Tongue (tissue), 2 donors: ENCODE results near the gene IGLL1. TPM values are rescaled to one million over a fixed set of nuclear protein-coding genes. Genes with fewer than 3 reads are reported as not detected.
"Not testable (repeated sequence)": the region's sequence is repeated elsewhere in the genome, so short reads cannot be mapped to it uniquely, and the experiment has no call there.

Experiments used
- DNase-seq: peaks from one replicate; pipeline ENCODE4 v3.0.0-alpha.2; 2015
- total RNA-seq: library from RNA; depleted of rRNA; stranded (reverse); fragments of >200 nt; gene quantifications from one replicate; pipeline ENCODE4 v1.2.3, GENCODE V29; 2014

Gene IGLL1
- 1.5 TPM for total RNA-seq

DNA sequence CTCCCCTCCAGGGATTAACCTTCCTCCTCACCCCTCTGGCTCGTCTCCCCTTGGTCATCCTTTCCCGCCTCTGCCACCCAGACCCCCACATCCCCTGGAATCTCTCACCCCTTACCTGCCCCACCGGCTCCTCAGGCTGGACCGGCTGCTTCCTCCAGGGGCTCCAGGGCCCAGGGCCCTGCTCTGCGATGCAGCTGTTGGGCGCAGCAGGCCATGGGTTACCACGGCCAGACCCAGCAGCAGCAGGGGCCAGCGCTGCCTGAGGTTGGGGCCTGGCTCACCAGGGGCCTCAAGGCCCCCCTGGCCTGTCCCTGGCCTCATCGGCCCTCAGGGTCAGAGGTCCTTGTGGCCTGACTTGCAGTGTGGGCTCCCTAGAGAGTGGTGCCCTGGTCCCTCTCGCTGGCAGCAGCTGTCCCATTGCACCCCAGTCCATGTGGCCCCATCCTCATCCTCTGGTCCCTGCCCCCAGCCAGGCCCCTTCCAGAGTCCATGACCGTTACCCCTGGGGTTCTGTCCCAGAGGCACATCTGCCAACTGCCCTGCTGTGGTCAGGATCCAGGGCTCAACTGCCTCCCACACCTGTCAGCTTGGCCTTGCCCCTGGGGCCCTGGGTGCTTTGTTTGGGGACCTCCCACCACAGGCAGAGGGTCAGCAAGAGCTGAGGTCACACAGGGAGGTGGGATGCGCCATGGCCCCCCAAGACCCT lies at the start of gene IGLL1:
TSS of gene IGLL1 (minus strand) at position 421 of the 706 bp plus-strand sequence. CDS start at position 321, 100 bp downstream.
- DNase-seq: no peak

- DNase-seq: not testable (repeated sequence)
Observed at GRCh38 chr22:23628056-23628743, 48.1 kb upstream of the IGLL1 start.

- peak; percentile 22 for DNase-seq
Observed at GRCh38 chr22:23627401-23628055, 47.4 kb upstream of the IGLL1 start.

GRCh38 chr22:23626286-23626975 lies 46.3 kb upstream of the IGLL1 start:
- DNase-seq: no peak

DNA sequence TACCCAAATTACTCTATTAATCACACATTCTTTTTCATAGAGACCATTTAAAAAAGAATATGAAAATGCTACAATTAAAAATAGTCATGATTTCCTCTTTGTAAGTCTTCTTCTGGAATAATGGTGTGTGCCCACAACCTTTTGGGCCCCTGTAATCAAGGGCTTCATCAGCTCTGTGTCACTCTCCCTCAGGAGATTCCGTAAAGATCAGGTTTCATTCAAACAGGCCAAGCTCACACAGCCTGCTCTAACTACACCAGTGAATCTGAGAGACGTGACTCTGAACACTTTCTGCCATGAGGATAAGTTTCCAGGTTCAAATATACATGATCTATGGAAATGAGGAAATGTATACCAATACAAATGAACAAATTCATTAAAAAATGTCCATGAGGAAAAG lies 42.5 kb upstream of the IGLL1 start:
- no peak for DNase-seq

DNA sequence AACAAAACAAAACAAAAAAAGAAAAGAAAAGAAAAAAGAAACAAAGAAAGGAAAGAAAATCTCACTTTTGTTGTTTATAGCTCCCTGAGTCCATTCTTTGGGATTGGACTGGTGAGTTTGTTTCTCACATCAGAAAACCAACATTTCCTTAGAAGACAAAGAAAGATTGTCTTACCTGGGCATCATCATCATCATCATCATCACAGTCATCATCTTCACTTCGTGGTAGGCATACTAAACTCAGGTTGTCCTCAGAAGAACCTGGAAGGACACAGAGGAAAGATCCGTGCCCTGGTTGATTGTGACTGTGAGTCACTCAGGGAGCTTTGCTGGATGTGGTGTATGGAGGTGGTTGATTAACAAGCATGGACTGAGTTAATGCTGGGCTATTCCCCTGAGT lies 41.8 kb upstream of the IGLL1 start:
- DNase-seq: not testable (repeated sequence)

GRCh38 chr22:23621082-23621780 lies 41.1 kb upstream of the IGLL1 start:
- no peak for DNase-seq

DNA sequence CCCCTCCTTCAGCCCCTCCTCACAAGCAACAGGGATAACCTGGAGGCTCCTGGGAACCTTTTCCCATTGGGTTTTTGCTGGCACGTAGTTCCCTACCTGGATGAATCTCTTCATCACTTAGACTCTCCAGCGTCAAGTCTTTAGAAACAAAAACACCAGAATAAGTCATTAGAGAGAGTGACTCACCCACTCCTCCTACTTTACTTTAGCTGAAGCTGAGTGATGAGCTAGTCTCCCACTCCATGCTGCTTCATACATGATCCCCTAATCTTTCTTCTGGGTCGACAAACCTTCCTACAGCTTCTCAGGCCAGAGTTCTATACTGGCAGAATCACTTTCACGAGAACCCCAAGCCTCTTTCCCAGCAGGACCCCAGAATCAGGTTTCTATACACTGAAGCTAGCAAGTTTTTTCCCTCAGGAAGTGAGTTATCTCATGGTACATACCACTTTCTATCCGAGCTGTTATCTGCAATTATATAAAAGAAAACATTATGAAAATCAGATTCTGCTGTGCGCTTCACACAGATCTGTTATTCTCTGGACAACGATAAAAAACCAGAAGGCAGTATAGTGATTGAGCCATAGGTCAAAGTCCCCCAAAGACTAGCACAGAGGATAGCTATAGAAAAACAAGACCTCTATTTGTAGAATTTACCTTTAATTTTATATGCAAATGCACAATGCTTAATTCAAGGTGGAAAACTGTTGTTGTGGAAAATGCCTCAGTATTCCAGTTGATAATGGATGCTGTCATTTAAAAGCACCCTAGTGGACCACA lies 33.3 kb upstream of the IGLL1 start:
- no peak for DNase-seq

GRCh38 chr22:23609983-23610781 lies 30.1 kb upstream of the IGLL1 start:
- DNase-seq: no peak

- peak; percentile 51 for DNase-seq
Observed at GRCh38 chr22:23608583-23608982, 28.5 kb upstream of the IGLL1 start.

GRCh38 chr22:23606204-23607131 lies 26.4 kb upstream of the IGLL1 start:
- no peak for DNase-seq

GRCh38 chr22:23604939-23605712 lies 25.0 kb upstream of the IGLL1 start:
- DNase-seq: no peak

GRCh38 chr22:23603266-23603665 lies 23.2 kb upstream of the IGLL1 start:
- no peak for DNase-seq

DNA sequence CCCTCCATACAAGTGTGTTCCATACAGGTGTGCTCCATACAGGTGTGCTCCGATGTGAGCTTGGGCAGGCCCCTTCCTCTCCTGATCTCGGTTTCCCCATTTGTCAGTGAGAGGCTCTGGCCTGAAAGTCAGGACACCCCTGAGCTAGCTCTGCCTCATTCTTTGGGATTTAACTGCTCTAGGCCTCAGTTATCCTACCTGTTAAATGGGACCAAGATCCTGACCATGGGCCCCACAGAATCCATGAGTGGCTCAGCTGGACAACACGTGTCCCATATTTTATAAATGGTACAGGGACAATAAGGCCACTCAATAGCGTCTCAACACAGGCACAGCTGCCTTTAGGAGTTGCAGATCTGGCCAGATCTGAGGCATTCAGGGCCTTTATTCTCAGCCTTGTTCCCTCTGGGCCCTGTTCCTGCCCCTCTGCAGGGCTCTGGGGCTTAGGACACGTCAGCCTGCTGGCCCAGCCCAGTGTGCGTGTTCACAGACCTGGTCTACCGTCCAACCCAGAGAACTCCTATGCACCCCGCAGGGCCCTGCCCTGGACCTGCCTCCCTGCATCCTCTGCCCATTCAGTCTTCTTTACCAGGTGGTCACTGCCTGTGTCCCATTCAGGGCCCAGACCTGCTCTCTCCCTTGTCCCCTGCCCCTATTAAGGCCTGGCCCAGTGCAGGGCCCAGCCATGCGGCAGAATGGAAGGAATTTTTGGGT lies 18.9 kb upstream of the IGLL1 start:
- DNase-seq: no peak

- DNase-seq: not testable (repeated sequence)
Observed at GRCh38 chr22:23597576-23598268, 17.6 kb upstream of the IGLL1 start.

- not testable (repeated sequence) for DNase-seq
Observed at GRCh38 chr22:23595904-23596303, 15.8 kb upstream of the IGLL1 start.

DNA sequence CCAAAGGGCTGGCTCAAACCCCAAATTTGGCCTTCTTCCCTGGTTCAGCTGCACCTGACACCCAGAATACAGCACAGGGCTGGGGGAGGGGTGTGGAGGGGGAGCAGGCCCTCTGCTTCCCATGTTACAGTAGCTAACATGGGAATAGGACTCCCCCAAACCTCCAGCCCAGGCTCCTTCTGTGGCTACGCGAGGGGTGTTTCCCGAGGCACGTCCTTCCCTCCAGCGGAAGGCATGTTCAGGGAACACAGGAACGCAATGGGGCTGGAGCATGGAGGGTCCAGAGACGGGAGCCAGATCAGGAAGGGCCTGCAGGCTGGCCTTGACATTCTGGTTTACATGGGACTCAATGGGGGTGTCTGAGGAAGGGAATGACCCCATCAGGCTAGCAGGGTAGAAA lies 11.8 kb upstream of the IGLL1 start:
- no peak for DNase-seq
